WERI-Rb-1 (cell line): ENCODE results near the gene UBN2.

Source experiments
- DNase-seq: peaks from one replicate; pipeline ENCODE4 v3.0.0-alpha.2; 2020
- H3K27ac ChIP-seq: fragments of 250-450 bp; sonication (Bioruptor Pico); 2 replicates; pipeline ENCODE4 v1.5.1; 2020; ENCODE audit warnings: mild to moderate bottlenecking, moderate library complexity
- H3K27me3 ChIP-seq: fragments of 250-450 bp; sonication (Bioruptor Pico); 2 replicates; pipeline ENCODE4 v1.5.1; 2021; ENCODE audit warnings: mild to moderate bottlenecking, low read depth, moderate library complexity; ENCODE audit not compliant: insufficient read depth, severe bottlenecking
- H3K36me3 ChIP-seq: fragments of 250-450 bp; sonication (Bioruptor Pico); 2 replicates; pipeline ENCODE4 v1.5.1; 2020; ENCODE audit warnings: mild to moderate bottlenecking, moderate library complexity
- H3K4me3 ChIP-seq: 2 replicates; pipeline ENCODE4 v1.5.1; 2011; ENCODE audit warnings: low read depth, mild to moderate bottlenecking, control low read depth, low read length
- H3K9me3 ChIP-seq: fragments of 250-450 bp; sonication (Bioruptor Pico); 2 replicates; pipeline ENCODE4 v1.5.1; 2021; ENCODE audit warnings: mild to moderate bottlenecking, moderate library complexity; ENCODE audit not compliant: severe bottlenecking
- TF ChIP-seq, protein P1 (sequence below): IDR thresholded peaks from 2 replicates; pipeline ENCODE4 v1.5.1; 2011; ENCODE audit warnings: low read depth, mild to moderate bottlenecking, control low read depth, inconsistent platforms, low read length

UBN2 gene

DNA sequence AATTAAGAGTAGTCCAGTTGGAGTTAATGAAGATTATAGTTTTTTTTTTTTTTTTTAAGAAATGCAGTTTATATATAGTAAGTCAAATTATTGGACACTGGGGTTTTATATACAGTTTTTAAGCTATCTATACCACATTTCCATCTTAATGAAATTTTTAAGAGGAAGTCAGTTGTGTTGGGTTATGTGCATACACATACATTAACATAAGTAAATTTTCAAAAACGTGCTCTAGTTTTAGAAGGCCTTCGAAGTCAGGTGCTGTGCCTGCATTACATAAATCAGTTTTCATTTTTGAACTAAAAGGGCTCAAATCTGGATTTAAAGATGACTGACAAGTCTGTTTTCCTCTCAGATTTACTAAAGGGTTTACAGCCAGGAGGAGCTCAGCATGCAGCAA, 62.5 kb downstream of the UBN2 start:
- TF ChIP-seq, protein P1, sequence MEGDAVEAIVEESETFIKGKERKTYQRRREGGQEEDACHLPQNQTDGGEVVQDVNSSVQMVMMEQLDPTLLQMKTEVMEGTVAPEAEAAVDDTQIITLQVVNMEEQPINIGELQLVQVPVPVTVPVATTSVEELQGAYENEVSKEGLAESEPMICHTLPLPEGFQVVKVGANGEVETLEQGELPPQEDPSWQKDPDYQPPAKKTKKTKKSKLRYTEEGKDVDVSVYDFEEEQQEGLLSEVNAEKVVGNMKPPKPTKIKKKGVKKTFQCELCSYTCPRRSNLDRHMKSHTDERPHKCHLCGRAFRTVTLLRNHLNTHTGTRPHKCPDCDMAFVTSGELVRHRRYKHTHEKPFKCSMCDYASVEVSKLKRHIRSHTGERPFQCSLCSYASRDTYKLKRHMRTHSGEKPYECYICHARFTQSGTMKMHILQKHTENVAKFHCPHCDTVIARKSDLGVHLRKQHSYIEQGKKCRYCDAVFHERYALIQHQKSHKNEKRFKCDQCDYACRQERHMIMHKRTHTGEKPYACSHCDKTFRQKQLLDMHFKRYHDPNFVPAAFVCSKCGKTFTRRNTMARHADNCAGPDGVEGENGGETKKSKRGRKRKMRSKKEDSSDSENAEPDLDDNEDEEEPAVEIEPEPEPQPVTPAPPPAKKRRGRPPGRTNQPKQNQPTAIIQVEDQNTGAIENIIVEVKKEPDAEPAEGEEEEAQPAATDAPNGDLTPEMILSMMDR = no peak
- Histone ChIP-seq H3K36me3 (peaks cover 8% of the 10 kb centered on the region), H3K4me3 (peak overlapping the region; percentile 33), H3K27me3 (no peaks in the 10 kb centered on the region), H3K27ac (peak overlapping the region; percentile 84), H3K9me3 (no peaks in the 10 kb centered on the region)
- peak; percentile 15 for DNase-seq

DNA sequence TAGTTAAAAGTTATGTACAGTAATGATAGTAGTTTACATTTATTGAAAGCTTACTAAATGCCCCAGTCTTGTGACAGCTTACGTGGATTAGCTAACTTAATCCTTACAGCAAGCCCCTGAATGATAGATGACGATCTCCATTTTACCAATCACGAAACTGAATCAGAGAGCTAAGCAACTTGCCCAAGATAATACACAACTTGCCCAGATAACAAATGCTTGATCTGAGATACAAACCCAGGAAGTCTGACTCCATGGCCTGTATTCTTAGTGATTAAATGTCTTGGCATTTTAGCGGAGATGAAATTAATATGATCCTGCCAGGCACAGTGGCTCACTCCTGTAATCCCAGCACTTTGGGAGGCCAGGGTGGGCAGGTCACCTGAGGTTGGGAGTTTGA, 63.2 kb downstream of the UBN2 start:
- Histone ChIP-seq H3K27me3 (no peaks in the 10 kb centered on the region), H3K4me3 (peak overlapping the region; percentile 33), H3K27ac (peak overlapping the region; percentile 84), H3K36me3 (peaks cover 12% of the 10 kb centered on the region), H3K9me3 (no peaks in the 10 kb centered on the region)
- TF ChIP-seq, protein P1 = no peak
- DNase-seq = peak; percentile 55

DNA sequence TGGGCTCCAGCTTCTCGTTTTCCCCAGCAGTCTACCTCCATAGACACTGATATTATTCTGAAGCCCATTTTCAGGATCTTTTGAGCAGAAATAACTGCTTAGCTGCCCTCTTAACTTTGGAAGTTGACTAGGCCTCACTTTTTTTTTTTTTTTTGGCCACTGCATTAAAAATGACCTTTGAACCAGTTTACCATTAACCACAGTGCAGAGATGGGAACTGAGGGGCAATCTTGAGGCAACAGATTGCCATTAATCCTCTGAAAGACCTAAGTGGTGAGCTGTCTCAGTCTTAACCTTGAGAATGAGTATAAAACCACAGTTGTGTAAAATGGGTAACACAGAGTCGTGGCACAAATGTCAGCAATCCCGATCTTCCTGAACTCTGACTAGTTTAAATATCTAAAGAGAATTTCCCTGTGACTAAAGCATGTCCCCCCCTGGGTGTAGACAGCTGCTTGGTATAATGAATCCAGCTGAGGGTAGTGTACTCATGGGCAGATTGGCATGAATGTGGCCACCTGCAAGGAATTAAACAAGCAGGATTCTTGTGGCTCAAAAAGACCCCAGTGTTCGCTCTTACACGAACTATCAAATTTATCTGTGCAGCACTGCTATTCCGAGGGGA, 64.0 kb downstream of the UBN2 start:
- H3K27me3 ChIP-seq = no peaks in the 10 kb centered on the region
- H3K27ac ChIP-seq = peak overlapping the region; percentile 84
- H3K9me3 ChIP-seq = no peaks in the 10 kb centered on the region
- TF ChIP-seq, protein P1 = no peak
- H3K4me3 ChIP-seq = peak overlapping the region; percentile 28
- H3K36me3 ChIP-seq = peaks cover 12% of the 10 kb centered on the region
- peak; percentile 16 for DNase-seq

DNA sequence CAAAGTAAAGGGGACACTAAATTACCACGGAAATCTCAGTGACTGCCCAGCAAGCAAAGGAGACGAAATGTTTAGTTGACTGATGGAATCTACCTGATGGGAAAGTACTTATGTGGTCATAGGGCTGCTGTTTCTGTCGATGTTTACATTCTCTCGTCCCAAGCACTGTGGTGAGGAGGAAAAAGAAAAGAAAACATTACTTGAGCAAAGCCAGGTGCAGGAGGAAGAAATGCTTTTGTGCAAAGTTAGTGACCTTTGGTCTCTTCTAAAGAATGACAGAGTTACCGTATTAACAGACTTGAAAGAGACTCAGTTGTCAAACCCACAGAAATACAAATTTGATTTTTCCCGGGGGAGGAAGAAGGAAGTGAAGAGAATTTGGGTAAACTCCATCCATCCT, 66.8 kb downstream of the UBN2 start:
- no peak overlapping the region for H3K27ac ChIP-seq
- H3K27me3 ChIP-seq = no peaks in the 10 kb centered on the region
- TF ChIP-seq, protein P1 = no peak
- DNase-seq = no peak
- H3K4me3 ChIP-seq = no peak overlapping the region
- no peaks in the 10 kb centered on the region for H3K9me3 ChIP-seq
- H3K36me3 ChIP-seq = peaks cover 15% of the 10 kb centered on the region

DNA sequence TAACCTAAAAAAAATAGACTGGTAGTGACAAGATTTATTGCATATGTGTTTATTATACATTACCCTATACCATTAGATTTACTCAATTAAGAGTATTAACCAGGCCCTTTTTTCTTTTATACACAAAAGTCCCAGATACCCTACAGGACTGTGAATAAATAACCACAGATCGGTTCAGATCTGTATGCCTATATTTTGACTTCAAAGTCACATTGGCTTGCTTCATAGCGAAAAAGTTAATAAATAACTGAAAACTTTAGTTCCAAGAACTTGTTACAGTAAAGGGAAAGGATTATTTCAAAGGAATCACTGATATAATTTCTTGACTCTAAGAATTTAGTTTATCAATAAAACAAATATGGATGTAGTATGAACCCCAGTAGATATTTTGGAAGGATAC, 68.3 kb downstream of the UBN2 start:
- DNase-seq = no peak
- Histone ChIP-seq H3K36me3 (peaks cover 15% of the 10 kb centered on the region), H3K9me3 (no peaks in the 10 kb centered on the region), H3K4me3 (no peak overlapping the region), H3K27ac (no peak overlapping the region), H3K27me3 (no peaks in the 10 kb centered on the region)
- TF ChIP-seq, protein P1 = no peak

DNA sequence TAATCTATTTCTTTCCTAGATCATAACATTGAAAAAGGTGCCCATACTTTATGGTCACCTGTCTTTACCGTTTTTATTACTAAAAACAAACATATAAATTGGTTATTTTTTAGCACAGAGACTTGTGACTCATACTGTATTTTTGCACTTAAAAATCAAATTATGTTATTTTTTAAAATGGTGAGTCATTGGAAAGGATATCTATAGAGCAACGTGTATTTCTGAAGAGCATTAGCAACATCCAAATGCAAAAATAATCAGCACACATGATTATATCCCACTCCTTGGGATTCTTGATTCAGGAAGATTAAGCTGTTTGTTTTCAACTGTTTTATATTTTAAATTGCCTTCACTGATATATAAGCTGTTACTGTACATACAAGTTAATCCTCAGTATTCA, 69.4 kb downstream of the UBN2 start:
- TF ChIP-seq, protein P1 = no peak
- Histone ChIP-seq H3K4me3 (no peak overlapping the region), H3K27ac (no peak overlapping the region), H3K9me3 (no peaks in the 10 kb centered on the region), H3K27me3 (no peaks in the 10 kb centered on the region), H3K36me3 (peaks cover 15% of the 10 kb centered on the region)
- DNase-seq = no peak
